GM21786 (cell line): ENCODE data around the gene ADGRL1.

Experiments used
- ATAC-seq: cut with Tn5 transposase; IDR thresholded peaks from one replicate; pipeline ENCODE4 v1.9.1; 2021; ENCODE audit not compliant: unreplicated experiment

The ADGRL1 gene

DNA sequence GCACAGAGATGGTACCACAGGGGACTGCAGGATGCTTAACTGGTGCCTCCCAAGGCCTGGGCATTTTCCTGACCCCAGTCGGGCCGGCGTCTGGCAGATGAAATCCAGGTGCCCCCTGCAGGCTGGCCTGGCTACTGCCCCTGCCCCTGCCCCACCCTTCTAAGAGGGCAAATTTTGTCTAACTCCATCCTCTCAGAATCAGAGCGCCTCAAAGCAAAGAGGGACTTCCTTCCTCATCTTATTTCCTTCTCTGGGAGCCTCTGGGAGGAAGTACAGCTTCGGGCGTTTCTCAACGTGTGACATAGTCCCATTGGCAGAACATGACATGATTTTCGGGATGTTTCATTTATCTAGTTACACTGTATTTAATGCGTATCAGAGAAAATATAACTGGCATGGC, 91.1 kb downstream of the ADGRL1 start:
- ATAC-seq: no peak

DNA sequence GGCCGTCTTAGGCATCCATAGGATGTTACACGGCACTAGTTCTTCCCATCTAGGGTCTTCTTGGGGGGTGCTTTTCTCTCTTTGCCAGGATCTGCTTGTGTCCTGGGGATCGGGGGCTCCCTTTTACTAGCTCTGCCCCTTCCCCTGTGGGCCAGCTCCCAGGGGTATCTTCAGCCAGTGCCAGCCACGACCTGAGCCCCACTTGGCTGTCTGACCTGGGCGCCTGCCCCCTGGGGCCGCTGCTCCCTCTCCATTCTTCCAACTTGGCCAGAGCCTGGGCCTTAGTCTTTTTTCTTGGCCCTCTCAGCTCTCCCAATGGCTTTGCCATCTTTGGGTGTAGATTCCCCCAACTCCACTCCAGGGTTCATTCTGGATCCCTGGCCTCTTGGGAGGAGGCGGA, 91.5 kb downstream of the ADGRL1 start:
- no peak for ATAC-seq

DNA sequence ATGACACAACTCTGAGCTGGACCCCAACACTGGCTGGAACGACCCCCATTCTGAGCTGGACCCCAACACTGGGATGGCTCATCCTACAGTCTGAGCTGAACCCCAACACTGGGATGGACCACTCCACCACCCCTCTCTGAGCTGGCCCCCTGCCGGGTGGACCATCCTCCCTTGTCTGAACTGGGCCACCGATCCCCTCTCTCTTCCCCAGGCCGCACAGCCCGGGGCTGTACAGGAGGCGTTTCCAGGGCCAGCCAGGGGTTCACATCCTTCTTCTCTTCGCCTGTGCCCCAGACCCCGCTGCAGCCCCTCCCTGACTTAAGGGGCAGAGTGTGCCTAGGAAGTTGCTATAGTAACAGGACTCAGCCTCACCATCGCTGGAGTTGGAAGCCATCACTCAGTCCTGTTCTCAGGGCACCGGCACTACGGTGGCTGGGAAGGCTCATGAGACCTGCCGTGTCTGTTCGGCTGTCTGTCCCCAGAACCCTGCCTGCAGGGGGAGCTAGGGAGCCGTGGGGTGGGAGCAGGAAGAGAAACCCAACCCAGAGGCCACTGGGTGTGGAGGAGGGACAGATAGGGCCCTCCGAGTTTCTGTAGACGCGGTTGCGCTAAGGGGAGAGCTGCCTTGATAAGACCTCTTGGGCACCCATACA, 92.1 kb downstream of the ADGRL1 start:
- ATAC-seq: no peak

DNA sequence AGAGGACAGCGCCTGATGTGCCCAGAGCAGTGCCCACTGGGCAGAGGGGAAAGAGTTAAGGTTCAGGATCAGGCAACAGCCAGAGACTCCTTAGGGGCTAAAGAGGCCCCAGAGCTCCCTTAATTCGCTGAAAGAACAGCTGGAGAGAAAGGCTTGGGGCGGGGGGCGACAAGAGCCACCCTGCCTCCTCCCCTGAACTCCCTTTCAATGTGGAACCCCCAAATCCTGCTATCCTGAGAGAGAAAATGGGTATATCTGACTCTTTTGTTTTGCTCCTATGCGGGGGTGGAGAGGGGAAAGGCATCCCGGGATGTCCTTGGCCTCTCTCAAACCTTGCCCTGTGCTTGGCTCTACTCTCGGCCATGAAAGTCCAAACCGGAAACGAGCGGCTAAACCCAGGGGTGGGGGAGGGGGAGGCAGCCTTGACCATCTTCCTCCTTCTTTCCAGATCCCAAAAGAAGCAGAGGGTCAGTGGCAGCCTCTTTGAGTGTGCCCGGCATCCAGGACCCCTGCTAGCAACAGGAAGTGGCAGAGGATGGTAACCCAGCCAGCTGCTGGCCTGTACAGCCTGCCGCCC, 93.1 kb downstream of the ADGRL1 start:
- no peak for ATAC-seq

DNA sequence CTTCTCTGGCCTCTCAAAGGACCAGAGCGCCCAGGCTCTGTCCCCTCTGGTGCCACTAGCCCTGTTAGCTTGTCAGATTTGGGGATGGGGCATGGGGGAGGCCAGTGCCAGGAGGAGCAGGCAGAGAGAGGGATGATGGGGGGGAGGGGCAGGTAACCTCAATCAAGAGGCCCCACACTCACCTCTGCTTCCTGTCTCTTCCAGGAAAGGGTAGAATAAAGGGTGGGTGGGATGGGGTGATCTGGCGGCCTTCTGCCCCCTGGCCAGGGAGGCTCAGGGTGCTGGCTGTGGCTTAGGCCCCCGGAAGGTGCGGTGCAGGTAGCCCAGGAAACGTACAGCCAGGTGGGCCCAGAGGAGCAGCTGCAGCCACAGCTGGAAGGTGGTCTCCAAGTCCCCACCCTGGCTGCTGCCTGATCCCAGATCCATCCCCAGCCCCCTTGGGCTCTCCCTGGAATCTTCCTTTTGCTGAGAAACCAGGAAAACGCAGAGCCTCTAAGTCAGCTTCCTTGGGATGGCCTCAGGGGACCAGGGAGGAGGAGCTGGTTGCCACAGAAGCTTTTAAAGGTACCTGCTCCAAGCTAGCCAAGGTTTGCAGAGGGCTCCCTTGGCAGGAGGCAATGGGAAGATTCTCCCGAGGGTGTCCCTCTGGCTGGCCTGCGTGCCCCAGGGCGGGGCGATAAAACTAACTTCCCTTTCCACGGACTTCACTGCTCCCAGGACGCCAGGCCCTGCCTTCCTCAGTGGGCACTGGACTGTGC, 93.7 kb downstream of the ADGRL1 start:
- ATAC-seq: no peak

DNA sequence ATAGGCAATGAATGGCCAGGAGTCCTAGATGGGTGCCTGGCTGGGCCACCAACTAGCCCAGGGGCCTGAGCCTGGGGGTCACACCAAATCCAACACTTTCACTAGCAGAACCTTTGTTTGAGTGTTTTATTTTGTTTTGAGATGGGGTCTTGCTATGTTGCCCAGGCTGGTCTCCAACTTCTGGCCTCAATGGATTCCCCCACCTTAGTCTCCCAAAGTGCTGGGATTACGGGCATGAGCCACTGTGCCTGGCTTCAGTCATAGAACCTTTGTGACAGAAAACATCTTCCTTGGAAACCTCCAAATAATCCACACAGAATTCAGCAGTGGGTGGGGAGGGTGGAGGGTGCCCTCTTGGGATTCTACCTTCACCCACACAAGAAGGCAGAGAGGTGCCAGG, 94.5 kb downstream of the ADGRL1 start:
- ATAC-seq: no peak

DNA sequence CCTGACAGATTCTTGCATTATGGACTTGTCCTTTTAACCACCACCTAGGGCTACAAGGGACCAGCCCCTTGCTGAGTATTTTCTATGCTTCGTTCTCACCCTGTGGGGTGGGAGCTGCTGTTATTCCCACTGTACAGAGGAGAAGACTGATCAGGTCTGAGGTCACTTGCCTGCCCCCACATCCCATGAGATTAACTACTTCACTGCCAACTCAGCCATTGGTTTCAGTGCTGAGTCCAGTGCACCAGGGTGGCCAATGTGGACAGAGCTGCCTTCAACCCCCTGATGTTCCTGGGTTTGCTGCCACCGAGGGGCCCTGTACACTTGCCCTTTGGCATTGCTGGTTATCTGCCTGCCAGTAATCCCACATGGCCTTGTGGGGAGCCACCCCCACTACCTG, 95.3 kb downstream of the ADGRL1 start:
- no peak for ATAC-seq

DNA sequence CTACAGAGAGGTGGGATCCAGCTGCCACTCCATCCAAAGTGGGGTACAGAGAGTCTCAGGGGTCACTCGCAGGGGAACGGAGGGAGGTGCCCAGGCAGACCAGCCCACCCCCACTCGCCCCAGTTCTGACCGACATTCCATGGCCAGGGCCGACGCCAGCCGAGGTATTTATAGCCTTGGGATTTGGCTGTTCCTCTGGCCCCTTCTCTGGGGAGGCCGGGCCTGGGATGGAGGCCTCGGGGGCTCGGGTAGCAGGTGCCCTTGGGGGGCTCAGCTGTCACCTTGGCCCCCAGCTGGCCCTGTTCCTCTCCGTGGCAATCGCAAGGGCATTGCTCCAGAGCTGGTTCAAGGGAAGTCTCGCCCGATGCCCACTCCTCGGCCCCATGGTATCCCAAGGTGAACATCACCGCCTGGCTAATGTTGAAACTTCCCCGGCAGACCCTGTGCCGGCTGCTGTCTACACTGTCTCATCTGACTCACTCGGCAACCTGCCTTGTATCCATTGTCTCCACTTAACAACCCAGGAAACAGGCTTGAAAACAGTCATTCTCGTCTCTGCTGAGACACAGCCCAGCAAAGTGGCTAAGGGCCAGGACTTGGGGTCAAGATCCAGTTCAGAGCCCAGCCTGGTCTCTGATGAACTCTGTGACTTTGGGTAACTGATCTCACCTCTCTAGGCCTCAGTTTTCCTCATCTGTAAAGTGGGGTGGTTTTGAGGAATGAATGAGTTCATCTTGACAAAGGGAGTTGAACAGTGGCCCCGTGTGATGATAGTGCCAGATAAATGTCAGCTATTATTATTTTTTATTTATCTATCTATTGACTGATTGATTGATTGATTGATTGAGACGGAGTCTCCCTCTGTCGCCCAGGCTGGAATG, 98.1 kb downstream of the ADGRL1 start:
- no peak for ATAC-seq

DNA sequence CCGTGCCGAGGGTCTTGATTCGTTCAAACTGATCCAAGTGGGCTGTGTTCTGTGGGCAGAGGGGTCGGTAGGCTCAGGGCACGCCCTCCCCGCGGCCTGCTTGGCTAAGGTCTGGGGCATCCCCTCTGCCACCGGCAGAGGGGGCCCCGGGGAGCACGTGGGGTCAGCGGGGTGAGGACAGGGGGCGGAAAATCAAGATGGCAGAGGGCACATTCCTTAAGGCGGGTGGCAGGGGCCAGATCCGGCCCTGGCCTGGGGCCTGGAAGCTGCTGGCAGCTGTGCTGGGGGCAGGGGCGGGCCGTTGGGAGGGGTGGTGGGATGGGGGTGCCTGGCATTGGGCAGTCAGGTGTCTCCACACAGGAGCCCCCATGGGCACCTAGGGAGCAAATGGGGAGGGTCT, 99.1 kb downstream of the ADGRL1 start:
- no peak for ATAC-seq

DNA sequence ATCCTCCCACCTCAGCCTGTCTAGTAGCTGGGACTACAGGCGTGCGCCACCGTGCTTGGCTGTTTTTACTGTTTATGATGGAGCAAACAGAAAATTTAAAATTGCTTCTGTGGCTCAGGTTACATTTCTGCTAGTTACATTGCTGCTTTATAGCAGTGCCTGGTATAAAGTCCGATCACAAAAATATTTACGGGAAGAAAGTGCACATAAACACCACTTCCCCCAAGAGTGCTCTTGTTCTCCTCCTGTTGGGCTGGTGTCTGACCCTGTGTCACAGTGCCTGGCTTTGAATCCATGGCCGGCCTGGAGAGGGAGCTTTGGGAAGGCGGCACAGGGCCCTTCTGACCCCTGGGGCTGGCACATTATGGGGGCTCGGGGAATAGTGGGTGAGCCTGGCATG, 100.3 kb downstream of the ADGRL1 start:
- ATAC-seq: no peak

DNA sequence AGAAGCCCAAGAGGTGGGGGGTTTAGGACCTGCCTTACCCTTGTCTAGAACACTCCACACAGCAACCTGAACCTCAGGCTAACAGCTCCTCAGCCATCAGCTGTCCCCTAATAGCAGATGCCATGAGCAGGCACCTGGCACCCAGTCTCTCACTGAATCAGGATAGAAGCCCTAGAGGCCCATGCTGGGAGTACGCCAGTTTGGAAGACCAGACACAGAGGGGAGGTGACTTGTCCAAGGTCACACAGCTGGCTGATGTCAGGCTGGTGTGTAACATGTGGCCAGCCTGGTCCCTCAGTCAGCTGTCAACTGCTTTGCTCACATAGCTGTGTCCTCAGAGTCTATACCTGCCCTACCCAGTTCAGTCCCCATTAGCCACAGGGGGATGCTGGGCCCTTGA, 102.7 kb downstream of the ADGRL1 start:
- no peak for ATAC-seq

DNA sequence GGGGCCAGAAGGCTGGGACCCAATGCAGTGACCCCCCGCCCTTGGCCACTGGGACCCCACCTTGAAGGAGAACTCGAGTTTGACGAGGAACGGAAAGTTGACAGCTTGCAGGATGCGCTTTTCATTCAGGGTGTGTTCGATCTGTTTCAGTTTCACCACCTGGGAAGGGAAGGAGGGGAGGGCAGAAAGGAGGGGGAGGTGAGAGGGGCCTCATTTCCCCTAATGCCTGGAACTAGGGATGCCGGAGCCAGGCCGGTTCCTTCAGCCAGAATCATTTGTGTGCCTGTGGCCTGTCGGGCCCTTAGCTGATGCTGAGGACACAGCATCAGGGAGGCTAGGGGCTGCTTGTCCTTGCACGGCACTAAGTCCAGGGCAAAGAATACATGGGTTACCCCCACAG, 103.2 kb downstream of the ADGRL1 start:
- no peak for ATAC-seq

DNA sequence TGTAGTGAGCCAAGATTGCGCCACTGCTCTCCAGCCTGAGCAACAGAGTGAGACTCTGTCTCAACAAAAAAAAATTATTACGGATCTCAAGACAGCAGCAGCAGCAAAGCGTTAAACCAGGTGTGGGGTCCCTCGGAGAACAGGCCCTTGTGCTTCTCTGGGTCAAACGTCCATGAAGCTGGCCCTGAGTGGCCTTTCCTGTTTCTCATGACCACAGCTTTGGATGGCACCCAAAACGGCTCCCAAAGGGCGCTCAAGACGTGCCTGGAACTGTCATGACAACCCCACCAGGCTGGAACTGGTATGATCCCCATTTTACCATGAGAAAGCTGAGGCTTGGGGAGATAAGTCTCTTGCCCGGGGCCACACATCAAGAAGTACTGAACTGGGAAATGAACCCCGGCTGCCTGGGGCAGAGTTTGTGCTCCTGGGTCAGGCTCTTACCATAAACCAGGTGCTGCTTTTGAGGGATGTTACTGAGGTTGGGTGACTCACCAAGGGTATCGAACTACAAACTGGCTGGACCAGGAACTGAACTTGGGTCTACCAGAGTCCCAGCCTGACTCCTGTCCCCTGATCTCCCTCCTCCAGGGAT, 103.8 kb downstream of the ADGRL1 start:
- ATAC-seq: no peak

DNA sequence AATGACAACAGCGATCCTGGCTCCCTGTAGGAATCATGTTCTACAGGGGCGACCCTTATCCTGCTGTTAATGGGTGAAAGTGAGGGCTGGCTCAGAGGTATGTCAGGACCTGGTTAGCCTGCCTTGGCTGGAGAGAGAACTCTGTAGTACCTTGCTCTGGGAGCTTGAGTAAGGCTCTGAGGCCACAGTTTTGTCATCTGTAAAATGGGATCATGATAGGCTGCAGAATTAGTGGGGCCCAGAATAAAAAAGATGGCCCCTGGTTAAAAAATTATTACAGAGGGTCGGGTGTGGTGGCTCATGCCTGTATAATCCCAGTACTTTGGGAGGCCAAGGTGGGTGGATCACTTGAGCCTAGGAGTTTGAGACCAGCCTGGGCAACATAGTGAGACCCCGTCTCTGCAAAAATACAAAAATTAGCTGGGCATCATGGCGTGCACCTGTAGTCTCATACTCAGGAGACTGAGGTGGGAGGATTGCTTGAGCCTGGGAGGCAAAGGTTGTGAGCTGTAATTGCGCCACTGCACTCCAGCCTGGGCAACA, 104.9 kb downstream of the ADGRL1 start:
- ATAC-seq: no peak
